ENCODE results near the gene ST6GAL1.
A peak's percentile ranks its signal among the peaks of the same experiment; 100 is the strongest.

Gene ST6GAL1

DNA sequence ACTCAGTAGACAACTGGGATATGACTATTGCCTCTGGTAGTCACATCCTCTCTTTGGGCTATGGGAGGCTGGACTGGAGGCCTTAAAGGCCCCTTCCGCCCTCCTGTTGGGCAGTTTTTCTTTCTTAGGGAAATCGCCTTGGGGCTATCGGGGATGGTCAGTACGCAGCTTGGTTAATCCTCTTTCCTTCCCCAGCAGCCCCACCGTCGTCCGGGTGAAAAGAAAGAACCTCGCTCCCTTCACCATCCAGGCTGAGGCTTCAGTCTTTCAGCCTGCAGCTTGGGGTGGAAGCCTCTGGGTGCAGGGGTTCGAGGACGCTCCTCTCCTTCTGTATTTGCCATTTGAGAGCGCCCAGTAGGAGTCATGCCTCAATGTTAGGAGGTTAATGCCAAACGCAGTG lies 641 bp upstream of the ST6GAL1 start:
- DNase-seq (ENCODE audit: low read depth, low spot score) = no peak
- Histone ChIP-seq H3K27me3 (ENCODE audit: control insufficient read depth, insufficient read depth, low read length) (no peaks in the 10 kb centered on the region), H3K9me3 (ENCODE audit: control insufficient read depth, insufficient read depth, low read length) (no peaks in the 10 kb centered on the region), H3K27ac (ENCODE audit: low read length) (no peak overlapping the region), H3K36me3 (ENCODE audit: control insufficient read depth, insufficient read depth, low read length) (no peaks in the 10 kb centered on the region), H3K4me1 (ENCODE audit: control insufficient read depth, insufficient read depth, low read length) (peaks cover 2% of the 10 kb centered on the region; the same call in 1 of the 2 replicates), H3K4me3 (ENCODE audit: low read length) (peak overlapping the region; percentile 84; the same call in 1 of the 2 replicates)
- no CpG with 5 or more reads among the region's 12 CpGs for WGBS (ENCODE audit: insufficient coverage, insufficient read length)

DNA sequence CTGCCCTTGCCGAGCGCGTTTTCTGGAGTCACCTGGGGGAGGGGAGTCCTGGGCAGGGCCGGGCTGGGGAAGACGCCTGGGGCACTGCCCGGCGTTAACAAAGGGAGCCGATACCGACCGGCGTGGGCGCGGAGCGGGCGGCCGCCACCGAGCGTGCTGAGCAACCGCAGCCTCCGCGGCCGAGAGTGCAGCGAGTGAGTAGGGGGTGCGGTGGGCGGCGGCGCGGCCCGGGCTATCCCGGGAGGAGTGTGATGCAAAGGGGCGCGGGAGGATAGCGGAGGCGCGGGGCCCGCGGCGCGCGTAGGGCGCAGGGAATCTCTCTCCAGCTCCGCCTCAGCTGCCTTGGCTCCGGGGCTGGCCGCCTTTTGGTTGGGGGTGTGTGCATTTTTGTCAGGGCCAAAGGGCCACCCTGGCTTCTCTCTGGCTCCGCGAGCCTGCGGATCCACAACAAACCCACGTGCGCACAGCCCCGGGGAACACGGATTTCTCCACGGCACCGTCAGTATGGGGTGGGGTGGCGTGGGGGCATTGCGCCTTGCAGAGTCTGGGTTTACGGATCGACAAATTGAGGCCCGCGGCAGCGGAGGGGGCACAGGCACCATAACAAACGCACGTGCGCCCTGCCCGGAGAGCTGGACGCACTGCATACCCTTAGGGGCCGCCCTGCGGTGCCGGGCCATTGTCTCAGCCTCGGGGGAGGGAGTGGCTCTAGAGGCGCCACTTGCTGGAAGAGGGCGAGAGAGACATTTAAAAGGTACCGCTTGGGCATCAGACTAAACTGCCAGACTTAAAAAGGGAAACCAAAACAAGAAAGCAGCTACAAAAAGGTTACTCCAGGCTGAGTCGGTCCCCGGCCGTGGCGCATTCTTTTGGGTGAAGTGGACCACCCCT lies 560 bp downstream of the ST6GAL1 start:
- H3K9me3 ChIP-seq (ENCODE audit: control insufficient read depth, insufficient read depth, low read length) = no peaks in the 10 kb centered on the region
- peaks cover 2% of the 10 kb centered on the region; the same call in 1 of the 2 replicates for H3K4me1 ChIP-seq (ENCODE audit: control insufficient read depth, insufficient read depth, low read length)
- H3K4me3 ChIP-seq (ENCODE audit: low read length) = peak overlapping the region; percentile 84
- H3K27ac ChIP-seq (ENCODE audit: low read length) = no peak overlapping the region
- no peaks in the 10 kb centered on the region for H3K27me3 ChIP-seq (ENCODE audit: control insufficient read depth, insufficient read depth, low read length)
- H3K36me3 ChIP-seq (ENCODE audit: control insufficient read depth, insufficient read depth, low read length) = no peaks in the 10 kb centered on the region
- DNase-seq (ENCODE audit: low read depth, low spot score) = no peak
- no CpG with 5 or more reads among the region's 76 CpGs for WGBS (ENCODE audit: insufficient coverage, insufficient read length)

DNA sequence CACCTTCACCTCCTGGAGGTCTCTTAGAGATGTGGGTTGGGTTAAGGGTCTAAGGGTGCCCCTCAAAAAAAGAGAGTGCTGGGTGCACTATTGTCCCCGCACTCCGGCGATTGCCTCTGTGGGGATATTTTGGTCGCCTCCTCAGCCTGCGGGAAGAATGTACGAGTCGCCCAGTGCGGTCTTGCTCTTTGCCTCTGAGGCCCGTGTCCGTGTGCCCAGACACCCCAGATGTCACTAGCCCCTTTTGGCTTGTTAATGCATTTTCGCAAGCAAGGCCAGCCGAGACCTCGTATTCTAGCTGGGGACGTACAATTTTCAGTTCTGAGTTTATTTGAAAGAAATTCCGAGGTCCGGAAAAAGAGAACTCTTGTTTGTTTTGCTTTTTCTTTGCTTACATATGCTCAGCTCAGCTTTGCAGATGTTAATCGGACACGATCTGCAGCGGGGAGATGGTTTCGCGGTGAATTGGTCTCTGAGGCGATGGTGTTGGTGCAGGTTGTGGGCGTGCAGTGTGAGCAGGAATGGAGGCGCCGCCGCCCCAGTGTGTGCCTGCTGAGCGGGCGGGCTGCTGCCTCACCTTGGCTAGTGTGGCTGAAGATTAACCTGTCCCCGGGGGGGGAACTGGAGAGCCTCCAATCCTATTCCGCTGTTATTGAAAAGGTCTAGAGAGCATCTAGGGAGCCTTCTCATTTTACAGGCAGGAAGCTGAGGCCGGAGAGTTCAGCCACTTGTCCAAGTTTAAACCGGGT lies 1.4 kb downstream of the ST6GAL1 start:
- no CpG with 5 or more reads among the region's 32 CpGs for WGBS (ENCODE audit: insufficient coverage, insufficient read length)

DNA sequence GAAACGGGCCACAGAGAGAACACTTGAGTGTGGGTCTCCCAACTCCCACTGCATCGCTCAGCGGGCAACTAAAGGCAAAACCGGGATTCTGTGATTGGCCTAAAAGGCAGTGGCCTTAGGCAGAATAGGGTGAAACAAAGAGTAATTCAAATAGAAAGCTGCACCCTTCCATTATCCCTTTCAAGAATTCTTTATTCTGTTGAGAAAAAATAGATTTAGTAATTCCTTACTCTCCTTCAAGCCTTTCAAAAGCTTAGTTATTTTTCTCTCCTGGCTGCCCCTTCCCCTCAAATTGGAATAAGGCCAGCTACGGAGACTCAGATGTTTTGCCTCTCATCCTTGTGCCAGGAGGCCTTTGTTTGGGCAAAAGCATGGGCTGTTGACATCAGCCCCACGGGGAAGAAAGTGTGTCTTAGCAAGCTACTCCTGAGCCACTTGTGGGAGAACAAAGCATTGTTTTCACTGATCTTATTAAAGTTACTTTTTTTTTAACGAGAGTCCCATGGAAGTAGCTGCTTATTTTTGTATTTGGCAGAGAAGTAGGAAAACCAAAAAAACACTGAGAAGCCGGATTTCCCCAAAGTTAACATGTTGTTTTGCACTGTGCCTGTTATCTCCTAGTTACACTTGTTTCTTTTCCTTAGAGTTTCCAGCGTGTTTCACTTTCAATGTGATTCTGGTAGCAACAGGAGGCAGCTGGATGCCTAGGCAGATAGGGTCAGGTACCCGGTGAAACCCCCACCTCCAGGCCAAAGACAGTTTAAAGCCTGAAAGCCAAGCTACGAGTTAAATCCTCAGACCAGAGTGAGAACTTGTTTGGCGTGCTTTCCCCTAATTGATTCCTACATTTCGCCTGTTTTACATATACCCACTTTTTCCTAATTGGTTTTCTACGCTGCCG lies 2.2 kb downstream of the ST6GAL1 start:
- Histone ChIP-seq H3K27ac (ENCODE audit: low read length) (no peak overlapping the region), H3K36me3 (ENCODE audit: control insufficient read depth, insufficient read depth, low read length) (no peaks in the 10 kb centered on the region), H3K4me3 (ENCODE audit: low read length) (peak overlapping the region; percentile 84; the same call in 1 of the 2 replicates), H3K9me3 (ENCODE audit: control insufficient read depth, insufficient read depth, low read length) (no peaks in the 10 kb centered on the region), H3K4me1 (ENCODE audit: control insufficient read depth, insufficient read depth, low read length) (peaks cover 2% of the 10 kb centered on the region; the same call in 1 of the 2 replicates), H3K27me3 (ENCODE audit: control insufficient read depth, insufficient read depth, low read length) (no peaks in the 10 kb centered on the region)
- WGBS (ENCODE audit: insufficient coverage, insufficient read length) = no CpG with 5 or more reads among the region's 15 CpGs
- DNase-seq (ENCODE audit: low read depth, low spot score) = no peak

More for the DNA sequence above, 1.4 kb downstream of the ST6GAL1 start:
- H3K36me3 ChIP-seq (ENCODE audit: control insufficient read depth, insufficient read depth, low read length) = no peaks in the 10 kb centered on the region
- no peak overlapping the region for H3K27ac ChIP-seq (ENCODE audit: low read length)
- no peaks in the 10 kb centered on the region for H3K9me3 ChIP-seq (ENCODE audit: control insufficient read depth, insufficient read depth, low read length)
- no peak for DNase-seq (ENCODE audit: low read depth, low spot score)
- peak overlapping the region; percentile 84; the same call in 1 of the 2 replicates for H3K4me3 ChIP-seq (ENCODE audit: low read length)
- H3K27me3 ChIP-seq (ENCODE audit: control insufficient read depth, insufficient read depth, low read length) = no peaks in the 10 kb centered on the region
- peaks cover 2% of the 10 kb centered on the region; the same call in 1 of the 2 replicates for H3K4me1 ChIP-seq (ENCODE audit: control insufficient read depth, insufficient read depth, low read length)

DNA sequence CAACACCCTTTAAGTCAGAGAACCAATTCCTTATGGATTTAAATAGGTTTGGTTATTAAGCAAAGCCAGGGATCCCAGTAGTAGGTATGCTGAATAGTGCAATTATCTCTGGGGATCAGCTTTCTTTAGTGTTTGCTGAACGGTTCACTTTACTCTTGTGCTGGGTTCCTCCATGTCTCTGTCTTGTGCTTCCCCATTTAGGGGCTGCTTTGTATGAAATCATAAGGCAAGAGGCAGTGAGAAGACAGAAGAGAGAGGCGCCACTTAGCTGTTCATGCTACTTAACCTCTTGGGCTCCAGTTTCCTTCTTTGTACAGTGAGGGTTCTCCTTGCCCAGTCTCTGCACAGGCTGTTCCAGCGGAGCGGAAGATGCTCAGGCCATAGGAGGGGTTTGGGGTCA lies 3.5 kb downstream of the ST6GAL1 start:
- Histone ChIP-seq H3K27ac (ENCODE audit: low read length) (no peak overlapping the region), H3K4me3 (ENCODE audit: low read length) (no peak overlapping the region), H3K36me3 (ENCODE audit: control insufficient read depth, insufficient read depth, low read length) (no peaks in the 10 kb centered on the region), H3K27me3 (ENCODE audit: control insufficient read depth, insufficient read depth, low read length) (no peaks in the 10 kb centered on the region), H3K4me1 (ENCODE audit: control insufficient read depth, insufficient read depth, low read length) (peaks cover 2% of the 10 kb centered on the region; the same call in 1 of the 2 replicates), H3K9me3 (ENCODE audit: control insufficient read depth, insufficient read depth, low read length) (no peaks in the 10 kb centered on the region)
- no CpG with 5 or more reads among the region's 4 CpGs for WGBS (ENCODE audit: insufficient coverage, insufficient read length)
- no peak for DNase-seq (ENCODE audit: low read depth, low spot score)

DNA sequence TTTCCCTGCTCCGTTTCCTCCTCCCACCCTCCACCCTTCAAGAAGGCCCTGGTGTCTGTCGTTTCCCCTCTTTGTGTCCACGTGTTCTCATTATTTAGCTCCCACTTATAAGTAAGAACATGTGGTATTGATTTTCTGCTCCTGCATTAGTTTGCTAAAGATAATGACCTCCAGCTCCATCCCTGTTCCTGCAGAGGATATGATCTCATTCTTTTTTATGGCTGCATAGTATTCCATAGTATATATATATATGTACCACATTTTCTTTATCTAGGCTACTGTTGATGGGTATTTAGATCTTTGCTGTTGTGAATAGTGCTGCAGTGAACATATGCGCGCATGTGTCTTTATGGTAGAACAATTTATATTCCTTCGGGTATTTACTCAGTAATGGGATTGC lies 4.8 kb downstream of the ST6GAL1 start:
- Histone ChIP-seq H3K36me3 (ENCODE audit: control insufficient read depth, insufficient read depth, low read length) (no peaks in the 10 kb centered on the region), H3K4me1 (ENCODE audit: control insufficient read depth, insufficient read depth, low read length) (no peaks in the 10 kb centered on the region), H3K9me3 (ENCODE audit: control insufficient read depth, insufficient read depth, low read length) (no peaks in the 10 kb centered on the region), H3K4me3 (ENCODE audit: low read length) (no peak overlapping the region), H3K27me3 (ENCODE audit: control insufficient read depth, insufficient read depth, low read length) (no peaks in the 10 kb centered on the region), H3K27ac (ENCODE audit: low read length) (no peak overlapping the region)
- WGBS (ENCODE audit: insufficient coverage, insufficient read length) = no CpG with 5 or more reads among the region's 6 CpGs
- DNase-seq (ENCODE audit: low read depth, low spot score) = no peak

DNA sequence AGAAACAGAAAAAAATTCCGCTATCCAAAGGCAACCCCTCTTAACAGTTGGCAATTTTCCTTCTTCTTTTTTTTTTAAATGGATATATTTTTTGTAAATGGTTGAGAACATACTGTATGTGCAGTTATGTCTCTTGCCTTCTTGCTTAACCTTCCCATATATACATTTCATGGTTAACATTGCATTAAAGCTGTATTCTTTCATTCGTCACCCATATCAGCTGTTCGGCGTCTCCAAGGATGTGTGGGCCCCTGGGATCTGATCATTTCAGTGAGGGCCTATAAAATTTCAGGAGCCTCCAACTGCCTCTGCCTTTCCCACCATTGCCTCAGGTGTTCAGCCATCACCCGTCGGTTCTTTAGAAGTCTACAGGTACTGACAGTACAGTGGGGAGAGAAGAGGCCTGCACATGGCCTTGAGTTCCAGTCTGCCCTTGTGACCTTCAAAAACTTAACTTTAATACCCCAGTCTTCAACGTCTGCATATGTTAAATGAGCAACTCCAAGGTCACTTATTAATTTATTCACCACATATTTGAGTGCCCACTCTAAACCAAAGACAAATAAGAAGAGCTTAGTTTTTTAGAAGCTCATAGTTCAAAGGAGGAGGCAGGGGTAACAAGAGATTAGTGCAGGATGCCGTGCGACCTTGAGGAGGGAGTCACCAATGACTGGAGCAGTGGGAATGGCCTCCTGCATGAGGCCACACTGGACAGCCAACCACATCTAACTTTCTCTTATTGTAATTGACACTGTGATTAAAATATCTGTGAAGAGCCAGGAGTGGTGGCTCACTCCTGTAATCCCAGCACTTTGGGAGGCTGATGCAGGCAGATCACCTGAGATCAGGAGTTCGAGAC lies 6.9 kb downstream of the ST6GAL1 start:
- no CpG with 5 or more reads among the region's 10 CpGs for WGBS (ENCODE audit: insufficient coverage, insufficient read length)
- no peak overlapping the region for H3K4me3 ChIP-seq (ENCODE audit: low read length)
- no peaks in the 10 kb centered on the region for H3K36me3 ChIP-seq (ENCODE audit: control insufficient read depth, insufficient read depth, low read length)
- H3K27me3 ChIP-seq (ENCODE audit: control insufficient read depth, insufficient read depth, low read length) = no peaks in the 10 kb centered on the region
- H3K27ac ChIP-seq (ENCODE audit: low read length) = no peak overlapping the region
- no peak for DNase-seq (ENCODE audit: low read depth, low spot score)
- no peaks in the 10 kb centered on the region for H3K9me3 ChIP-seq (ENCODE audit: control insufficient read depth, insufficient read depth, low read length)
- peaks cover 2% of the 10 kb centered on the region; the same call in 1 of the 2 replicates for H3K4me1 ChIP-seq (ENCODE audit: control insufficient read depth, insufficient read depth, low read length)

DNA sequence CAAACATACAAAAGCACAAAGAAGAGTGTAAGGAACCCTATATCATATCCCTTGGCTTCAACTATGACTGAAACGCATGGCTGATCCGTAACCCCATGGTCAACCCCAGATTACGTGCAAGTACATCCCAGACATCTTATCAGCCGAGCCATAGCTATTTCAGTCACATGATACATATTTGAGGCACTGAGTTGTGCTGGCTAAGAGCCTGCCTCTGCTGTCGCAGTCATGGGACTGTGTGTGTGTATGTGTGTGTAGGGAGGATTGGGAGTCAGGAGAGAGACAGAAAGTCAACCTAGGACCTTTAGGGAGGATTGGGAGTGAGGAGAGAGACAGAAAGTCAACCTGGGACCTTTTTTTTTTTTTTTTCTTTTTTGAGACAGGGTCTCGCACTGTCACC lies 8.4 kb downstream of the ST6GAL1 start:
- Histone ChIP-seq H3K27ac (ENCODE audit: low read length) (no peak overlapping the region), H3K4me1 (ENCODE audit: control insufficient read depth, insufficient read depth, low read length) (peaks cover 2% of the 10 kb centered on the region; the same call in 1 of the 2 replicates), H3K9me3 (ENCODE audit: control insufficient read depth, insufficient read depth, low read length) (no peaks in the 10 kb centered on the region), H3K4me3 (ENCODE audit: low read length) (no peak overlapping the region), H3K27me3 (ENCODE audit: control insufficient read depth, insufficient read depth, low read length) (no peaks in the 10 kb centered on the region), H3K36me3 (ENCODE audit: control insufficient read depth, insufficient read depth, low read length) (no peaks in the 10 kb centered on the region)
- no peak for DNase-seq (ENCODE audit: low read depth, low spot score)
- WGBS (ENCODE audit: insufficient coverage, insufficient read length) = no CpG with 5 or more reads among the region's 6 CpGs

DNA sequence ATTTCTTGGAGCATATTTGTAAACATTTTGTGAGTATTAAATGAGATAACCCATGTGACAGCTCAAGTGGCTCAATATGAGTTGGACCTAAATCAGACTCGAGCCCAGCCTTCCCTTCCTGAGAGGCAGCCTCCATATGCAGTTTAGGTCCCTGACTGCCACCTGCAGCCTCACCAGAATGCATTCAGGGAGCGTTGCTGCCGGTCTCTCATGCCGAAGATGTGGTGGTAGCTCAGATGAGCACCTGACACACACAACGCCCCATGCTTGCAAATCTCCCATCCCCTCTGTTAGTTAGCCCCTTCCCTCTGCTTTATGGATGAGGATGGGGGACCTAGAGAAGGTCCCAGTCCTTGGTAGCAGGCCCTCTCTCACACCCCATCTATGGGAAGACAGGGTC lies 9.2 kb downstream of the ST6GAL1 start:
- DNase-seq (ENCODE audit: low read depth, low spot score) = no peak
- no peak overlapping the region for H3K27ac ChIP-seq (ENCODE audit: low read length)
- peaks cover 2% of the 10 kb centered on the region; the same call in 1 of the 2 replicates for H3K4me1 ChIP-seq (ENCODE audit: control insufficient read depth, insufficient read depth, low read length)
- H3K27me3 ChIP-seq (ENCODE audit: control insufficient read depth, insufficient read depth, low read length) = no peaks in the 10 kb centered on the region
- H3K9me3 ChIP-seq (ENCODE audit: control insufficient read depth, insufficient read depth, low read length) = no peaks in the 10 kb centered on the region
- WGBS (ENCODE audit: insufficient coverage, insufficient read length) = no CpG with 5 or more reads among the region's 5 CpGs
- no peak overlapping the region for H3K4me3 ChIP-seq (ENCODE audit: low read length)
- no peaks in the 10 kb centered on the region for H3K36me3 ChIP-seq (ENCODE audit: control insufficient read depth, insufficient read depth, low read length)
